HG03457 (cell line): ENCODE results near the gene STK17B.
A peak's percentile ranks its signal among the peaks of the same experiment; 100 is the strongest.
"Not testable (repeated sequence)": the region's sequence is repeated elsewhere in the genome, so short reads cannot be mapped to it uniquely, and the experiment has no call there.

ENCODE experiments used
- ATAC-seq: cut with Tn5 transposase; IDR thresholded peaks from one replicate; pipeline ENCODE4 v1.9.1; 2021; ENCODE audit warnings: moderate number of reproducible peaks; ENCODE audit not compliant: unreplicated experiment

The STK17B gene

DNA sequence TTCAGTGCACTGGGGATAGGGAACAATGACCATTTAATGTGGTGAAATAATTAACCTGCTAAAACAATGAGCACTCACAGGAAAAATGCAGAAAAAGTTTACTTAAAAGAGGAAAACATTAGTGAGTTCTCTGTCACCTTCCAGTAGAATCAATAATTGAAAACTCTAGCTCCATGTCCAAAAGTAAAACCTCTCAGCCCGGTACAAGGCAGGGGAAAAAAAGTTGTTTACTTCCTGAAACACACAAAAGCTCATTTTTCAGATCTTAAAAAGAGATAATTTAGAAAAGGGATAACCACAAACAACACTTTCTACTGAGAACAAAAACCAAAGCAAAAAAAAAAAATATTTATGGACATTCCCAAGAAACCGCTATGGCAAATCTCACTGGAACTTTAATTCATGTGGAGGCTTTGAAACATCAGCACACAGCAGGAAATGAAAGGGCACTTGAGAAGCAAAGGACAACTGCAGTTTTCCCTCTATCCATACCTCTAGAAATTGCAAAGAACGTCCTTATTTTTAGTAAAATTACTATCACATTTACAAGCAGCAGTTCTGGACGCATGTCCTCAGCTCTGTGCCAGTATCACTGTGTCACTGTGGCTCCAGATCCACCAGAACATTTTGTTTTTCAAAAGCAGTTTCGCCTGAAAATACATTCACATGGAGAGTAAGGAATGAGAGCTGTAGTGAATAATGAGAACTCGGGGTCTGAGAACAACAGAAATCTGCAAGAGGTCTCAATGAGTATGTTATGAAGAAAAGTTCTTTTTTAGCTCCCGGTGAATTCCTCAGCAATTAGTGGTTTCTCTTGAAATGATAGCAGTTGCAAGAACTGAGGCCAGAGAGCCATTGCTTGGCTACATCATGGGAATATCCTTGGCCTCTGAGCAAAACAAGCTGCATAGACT is 58.1 kb downstream of the STK17B start:
- no peak for ATAC-seq

DNA sequence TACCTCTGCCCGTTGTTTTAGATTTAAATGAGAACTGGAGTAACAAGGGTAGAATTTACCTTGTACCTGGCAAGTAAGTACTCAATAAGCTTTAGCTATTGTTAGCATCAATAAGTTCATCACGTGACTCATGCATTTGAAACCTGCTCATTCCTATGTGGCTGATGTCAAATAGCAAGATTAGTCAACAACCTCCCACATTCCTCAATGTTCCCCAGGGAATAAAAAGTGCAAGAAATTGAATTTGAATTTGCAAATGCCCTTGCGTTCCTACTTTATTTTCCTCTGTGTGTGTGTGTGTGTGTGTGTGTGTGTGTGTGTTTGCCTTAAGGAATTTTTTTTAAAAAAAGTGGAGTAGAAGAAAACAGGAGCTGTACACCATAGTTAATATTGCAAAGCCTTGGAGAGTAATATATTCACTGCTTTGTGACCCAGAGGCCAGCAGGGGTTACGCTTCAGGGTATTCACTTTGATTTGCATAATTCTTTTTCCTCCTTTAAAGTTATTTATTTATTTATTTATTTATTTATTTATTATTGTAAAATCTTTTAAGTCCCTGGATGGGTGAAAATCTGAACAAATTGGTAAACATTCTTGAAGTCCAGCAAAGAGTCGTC is 58.9 kb downstream of the STK17B start:
- no peak for ATAC-seq

DNA sequence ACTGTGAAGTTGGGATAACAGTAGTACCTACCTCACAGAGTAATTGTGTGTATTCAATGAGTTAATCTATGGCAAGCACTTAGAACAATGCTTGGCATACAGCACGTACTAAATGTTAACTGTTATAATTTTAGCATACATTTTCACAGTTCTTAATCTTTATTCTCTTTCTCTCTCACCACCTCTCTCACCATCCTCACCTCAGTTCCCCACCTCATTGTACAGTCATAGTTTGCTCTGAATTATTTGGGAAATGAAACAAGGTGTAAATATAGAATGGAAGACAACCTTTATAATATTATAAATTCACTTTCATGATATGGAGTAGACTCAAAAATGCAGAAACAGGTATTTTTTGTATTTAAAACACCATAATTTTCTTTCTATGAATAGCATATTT is 62.8 kb downstream of the STK17B start:
- ATAC-seq = no peak

DNA sequence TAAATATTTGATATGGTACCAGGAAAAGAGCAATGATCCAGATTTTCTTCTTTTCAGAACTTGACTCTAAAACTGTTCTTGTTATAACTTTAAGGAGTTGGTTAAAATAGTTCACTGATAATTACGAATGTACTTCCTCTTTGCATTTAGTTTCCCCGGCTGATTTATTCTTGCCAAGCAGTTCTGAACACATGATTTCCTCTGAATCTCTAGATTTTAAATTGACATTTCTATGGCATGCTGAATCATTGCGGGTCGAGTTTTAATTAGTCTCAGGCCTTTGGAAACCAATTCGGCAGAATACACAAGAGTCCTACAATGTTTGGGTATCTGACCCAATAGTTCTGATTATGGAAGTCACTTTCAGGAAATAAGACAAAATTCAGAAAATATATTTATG is 65.4 kb downstream of the STK17B start:
- ATAC-seq = no peak

DNA sequence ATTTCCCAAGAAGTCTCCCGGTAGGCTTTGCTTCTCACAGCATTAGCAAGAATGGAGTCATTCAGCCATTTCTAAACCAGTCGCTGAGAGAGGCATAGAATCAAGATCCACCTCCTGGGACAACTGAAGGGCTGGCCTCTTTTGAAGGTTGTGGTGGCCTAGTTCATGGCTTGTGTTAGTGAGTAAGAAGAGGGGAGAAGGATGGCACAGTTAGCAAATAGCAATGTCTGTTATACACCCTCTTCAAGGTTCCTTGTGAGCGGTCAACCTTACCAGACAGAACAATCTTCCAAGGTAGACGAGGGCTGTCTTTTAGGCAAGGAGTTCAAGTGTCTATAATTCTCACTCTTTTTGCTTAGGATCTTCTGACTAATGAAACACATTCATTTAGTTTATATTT is 67.3 kb downstream of the STK17B start:
- ATAC-seq = no peak

DNA sequence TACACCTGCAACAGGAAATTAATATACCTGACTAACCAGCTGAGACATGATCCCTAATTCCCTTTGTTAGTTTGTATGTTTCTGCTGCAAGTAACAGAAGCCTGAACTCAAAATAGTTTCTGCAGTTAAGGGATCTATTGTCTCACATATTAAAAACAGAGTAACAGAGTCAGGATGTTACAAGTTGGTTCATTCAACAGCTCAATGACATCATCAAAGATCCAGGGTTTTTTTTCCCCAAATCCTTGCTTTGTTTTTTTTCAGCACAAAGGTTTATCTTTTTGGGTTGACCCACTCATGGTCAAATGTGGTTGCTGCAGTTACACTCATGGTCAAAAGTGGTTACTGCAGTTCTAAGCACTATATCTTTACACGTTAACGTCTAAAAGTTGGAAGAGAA is 67.8 kb downstream of the STK17B start:
- ATAC-seq = no peak

DNA sequence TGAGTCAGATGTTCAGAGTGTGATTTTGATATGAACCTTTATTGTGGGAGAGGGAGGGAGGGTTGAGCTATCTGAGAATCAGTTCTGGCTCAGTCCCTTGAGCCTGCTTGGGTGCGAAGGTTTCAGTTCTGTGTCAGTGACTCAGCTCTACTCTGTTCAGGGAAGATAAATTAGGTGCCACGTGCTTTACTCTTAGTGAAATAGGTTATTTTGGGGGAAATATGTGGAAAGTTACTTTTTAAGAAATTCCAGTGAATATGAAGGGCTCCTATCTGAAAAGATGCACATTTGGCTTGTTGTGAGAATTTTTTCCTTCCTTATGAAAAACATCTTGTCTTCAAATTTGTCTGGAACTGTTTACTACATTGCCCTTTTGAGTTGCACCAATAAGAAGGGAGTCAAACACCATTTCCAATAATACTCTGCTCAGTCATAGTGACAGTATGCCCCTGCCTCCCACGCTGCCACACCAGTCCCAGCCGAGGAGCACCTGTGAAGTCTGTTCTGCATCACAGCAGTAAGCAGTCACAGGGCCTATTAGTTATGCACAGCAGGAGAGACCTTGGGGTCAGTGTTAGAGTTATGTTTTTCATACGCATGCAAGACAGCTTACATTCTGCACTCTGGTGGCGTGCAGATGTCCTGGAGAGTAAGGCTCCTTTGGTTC is 69.9 kb downstream of the STK17B start:
- peak; percentile 94 for ATAC-seq

DNA sequence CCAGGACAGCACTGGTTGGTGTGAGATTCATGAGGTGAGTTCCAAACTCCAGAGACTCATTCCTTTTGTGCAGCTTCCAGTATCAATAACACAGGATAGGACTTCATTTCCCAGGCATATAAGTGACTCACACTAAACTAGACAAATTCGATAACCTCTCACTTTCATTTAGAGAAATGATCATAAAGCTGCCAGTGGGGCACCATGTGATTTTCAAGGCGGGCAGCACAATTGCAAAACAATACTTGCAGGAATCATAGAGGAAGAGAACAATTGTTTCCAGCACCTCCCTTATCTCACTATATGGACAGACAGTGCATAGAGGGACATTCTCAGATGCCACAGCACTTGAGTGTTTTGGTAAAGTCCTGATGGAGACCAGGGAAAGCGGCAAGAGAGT is 71.5 kb downstream of the STK17B start:
- no peak for ATAC-seq

DNA sequence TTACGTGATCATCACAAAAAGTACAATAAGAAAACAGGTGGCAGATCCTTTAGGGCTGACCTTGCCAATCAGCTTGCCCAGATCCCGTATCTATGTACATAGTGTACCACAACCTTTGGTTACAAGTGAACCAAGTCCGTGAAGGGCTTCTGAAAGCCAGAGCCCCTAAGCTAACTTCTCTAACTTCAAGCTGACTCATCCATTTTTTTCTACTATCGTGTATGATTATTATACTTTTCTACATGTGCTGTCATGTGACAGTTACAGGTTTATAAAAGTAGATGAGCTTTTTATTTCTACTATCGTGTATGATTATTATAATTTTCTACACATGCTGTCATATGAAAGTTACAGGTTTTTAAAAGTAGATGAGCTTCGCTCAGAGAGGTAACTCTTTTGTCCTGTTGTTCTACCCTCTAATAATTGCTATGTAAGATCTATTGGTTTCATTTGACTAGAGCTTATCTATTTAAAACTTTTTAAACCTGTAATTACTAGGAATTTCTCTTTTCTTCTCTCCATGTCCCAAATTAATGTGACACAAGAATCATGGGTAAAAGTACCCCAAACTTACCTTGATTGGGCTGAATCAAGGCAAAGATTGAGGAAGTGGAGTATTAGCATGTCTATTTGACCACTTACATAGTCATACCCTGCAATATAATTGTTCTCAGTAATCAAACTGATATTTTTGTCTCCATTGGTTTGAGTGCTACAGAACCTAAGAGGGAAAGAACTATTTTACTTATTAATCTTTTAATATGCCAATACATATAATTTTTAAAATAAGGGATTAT is 73.3 kb downstream of the STK17B start:
- no peak for ATAC-seq

DNA sequence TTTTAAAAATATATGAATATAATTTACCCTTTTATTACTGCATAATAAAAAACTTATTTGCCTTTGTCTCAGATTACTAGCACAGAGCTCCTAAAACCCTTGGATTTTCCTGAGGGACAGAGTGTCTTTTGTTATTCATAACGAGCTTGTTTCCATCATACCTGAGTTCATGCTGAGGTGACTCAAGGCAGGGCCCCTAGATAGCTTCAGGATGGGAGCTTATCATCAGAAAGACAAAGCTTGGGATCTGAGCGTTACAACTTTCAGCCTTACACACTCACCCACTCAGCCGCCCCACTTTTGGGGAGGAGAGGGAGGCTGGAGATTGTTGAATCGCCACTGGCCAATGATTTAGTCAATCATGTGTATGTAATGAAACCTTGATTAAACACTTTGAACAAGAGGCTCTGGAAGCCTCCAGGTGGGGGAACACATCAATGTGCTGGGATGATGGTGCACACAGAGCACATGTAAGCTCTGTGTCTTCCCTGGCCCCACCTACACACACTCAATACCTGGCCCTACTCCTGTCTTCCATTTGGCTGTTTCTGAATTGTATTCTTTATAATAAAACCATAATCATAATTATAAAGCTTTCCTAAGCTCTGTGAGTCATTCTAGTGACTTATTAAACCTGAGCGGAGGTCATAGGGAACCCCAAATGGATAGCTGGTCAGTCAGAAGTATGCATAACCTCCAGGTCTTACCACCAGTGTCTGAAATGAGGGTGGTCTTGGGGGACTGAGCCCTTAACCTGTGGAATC is 74.2 kb downstream of the STK17B start:
- no peak for ATAC-seq

DNA sequence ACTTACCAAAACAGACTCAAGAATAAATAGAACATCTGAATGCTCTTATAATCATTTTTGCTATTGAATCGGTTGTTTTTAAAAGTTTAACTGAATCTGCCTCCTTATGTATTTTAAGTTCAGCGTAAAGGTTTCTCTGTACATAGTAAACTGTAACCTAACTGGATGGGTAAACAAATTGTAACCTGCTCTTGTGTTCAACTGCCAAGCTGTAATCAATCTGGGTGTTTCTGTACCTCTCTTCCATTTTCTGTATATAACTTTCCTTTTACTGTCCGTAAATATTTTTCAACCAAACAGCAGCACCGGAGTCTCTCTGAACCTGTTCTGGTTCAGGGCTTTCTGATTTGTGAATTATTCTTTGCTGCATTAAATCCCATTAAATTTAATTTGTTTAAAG is 75.1 kb downstream of the STK17B start:
- ATAC-seq = no peak

DNA sequence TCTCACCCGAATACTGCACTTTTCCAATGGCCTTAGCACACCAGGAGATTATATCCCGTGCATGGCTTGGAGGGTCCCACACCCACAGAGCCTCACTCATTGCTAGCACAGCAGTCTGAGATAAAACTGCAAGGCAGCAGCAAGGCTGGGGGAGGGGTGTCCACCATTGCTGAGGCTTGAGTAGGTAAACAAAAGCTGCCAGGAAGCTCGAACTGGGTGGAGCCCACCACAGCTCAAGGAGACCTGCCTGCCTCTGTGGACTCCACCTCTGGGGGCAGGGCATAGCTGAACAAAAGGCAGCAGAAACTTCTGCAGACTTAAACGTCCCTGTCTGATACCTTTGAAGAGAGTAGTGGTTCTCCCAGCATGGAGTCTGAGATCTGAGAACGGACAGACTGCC is 81.9 kb downstream of the STK17B start:
- not testable (repeated sequence) for ATAC-seq

DNA sequence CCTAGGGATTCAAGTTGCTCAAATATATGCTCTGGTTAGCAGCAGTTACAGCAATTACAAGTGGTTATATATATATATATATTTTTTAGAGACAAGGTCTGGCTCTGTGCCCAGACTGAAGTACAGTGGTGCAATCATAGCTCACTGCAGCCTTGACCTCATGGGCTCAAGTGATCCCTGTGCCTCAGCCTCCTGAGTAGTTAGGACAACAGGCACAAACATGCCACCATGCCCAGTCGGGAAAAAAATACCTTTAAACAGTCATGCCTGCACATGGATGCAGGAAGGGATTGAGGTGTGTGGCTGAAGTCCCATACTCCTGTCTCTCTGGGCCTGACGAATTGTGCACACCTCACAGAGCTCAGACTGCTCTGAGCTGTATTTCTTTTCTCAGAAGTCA is 83.2 kb downstream of the STK17B start:
- ATAC-seq = no peak

DNA sequence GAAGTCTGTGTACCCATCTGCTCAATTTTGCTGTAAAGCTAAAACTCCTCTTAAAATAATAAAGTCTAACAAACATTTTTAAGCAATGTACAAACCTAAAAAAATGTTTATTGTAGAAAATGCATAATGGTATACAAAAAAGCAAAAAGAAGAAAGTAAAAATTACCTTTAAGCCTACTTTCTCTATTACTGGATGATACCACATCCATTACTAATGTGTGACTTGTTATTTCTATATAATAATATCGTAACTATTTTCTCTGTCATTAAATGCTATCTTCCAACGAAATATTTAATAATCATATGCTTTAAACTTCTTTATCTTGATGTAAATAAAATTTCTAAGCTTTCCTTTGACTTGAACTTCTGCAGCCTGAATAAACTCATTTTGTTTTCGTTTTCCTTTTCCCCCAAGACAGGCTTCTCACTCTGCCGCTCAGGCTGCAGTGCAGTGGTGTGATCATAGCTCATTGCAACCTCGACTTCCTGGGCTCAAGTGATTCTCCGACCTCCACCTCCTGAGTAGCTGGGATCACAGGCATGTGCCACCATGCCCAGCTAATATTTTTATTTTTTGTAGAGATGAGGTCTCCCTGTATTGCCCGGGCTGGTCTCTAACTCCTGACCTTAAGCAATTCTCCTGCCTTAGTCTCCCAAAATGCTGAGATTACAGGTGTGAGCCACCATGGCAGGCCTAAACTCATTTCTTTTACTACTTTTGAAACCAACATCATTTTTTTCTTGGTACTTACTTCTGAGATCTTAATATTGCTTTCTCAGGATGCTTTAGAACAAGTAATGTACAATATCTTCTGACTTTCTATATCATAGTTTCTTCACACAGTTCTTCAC is 84.6 kb downstream of the STK17B start:
- ATAC-seq = no peak

DNA sequence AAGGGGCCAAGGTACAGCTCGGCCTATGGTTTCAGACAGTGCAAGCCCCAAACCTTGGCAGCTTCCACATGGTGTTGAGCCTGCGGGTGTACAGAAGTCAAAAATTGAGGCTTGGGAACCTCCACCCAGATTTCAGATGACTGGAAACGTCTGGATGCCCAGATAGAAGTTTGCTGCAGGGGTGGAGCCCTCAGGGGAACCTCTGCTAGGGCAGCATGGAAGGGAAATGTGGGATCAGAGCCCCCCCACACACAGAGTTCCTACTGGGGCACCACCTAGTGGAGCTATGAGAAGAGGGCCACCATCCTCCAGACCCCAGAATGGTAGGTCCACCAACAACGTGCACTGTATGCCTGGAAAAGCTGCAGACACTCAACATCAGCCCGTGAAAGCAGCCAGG is 87.8 kb downstream of the STK17B start:
- ATAC-seq = no peak
